Spleen (tissue), 11 donors: Measurements from ENCODE around the gene MYPOP. TPM values are rescaled to one million over a fixed set of nuclear protein-coding genes. Genes with fewer than 3 reads are reported as not detected.

Experiments
- DNase-seq: peaks from one replicate; pipeline ENCODE4 v3.0.0-alpha.2; 2020
- H3K27ac ChIP-seq, 8 donors: fragments of 200-600 bp; sonication (generic) in 7 of 8; 1 replicate in 4 of 8; 2 replicates in 4 of 8; pipeline versions ENCODE4 v1.5.0 to v1.8.0; 2016 to 2021; ENCODE audit warnings: inconsistent platforms in 4 of 8, mild to moderate bottlenecking in 4 of 8, moderate library complexity in 1 of 8
- H3K27me3 ChIP-seq, 7 donors: fragments of 200-600 bp; sonication (generic) in 6 of 7; replicated peaks in 1 of 7; 1 replicate in 4 of 7; 2 replicates in 3 of 7; pipeline versions ENCODE4 v1.5.0 to v1.8.0; 2016 to 2021; ENCODE audit warnings: inconsistent platforms in 3 of 7, mild to moderate bottlenecking in 1 of 7
- H3K36me3 ChIP-seq, 6 donors: fragments of 200-600 bp; sonication (generic) in 5 of 6; 1 replicate in 4 of 6; 2 replicates in 2 of 6; pipeline versions ENCODE4 v1.5.0 to v1.8.0; 2016 to 2021; ENCODE audit warnings: inconsistent platforms in 2 of 6
- H3K4me1 ChIP-seq, 6 donors: fragments of 200-600 bp; sonication (generic) in 5 of 6; 1 replicate in 3 of 6; 2 replicates in 3 of 6; pipeline versions ENCODE4 v1.5.0 to v1.8.0; 2016 to 2021; ENCODE audit warnings: inconsistent platforms in 3 of 6
- H3K4me3 ChIP-seq, 8 donors: fragments of 200-600 bp; sonication (generic) in 7 of 8; 1 replicate in 4 of 8; 2 replicates in 4 of 8; pipeline versions ENCODE4 v1.5.0 to v1.8.0; 2016 to 2021; ENCODE audit warnings: inconsistent platforms in 4 of 8, mild to moderate bottlenecking in 4 of 8, moderate library complexity in 2 of 8
- H3K9me3 ChIP-seq, 8 donors: fragments of 200-600 bp; sonication (generic) in 7 of 8; 1 replicate in 4 of 8; 2 replicates in 4 of 8; pipeline versions ENCODE4 v1.5.0 to v1.8.0; 2016 to 2021; ENCODE audit warnings: inconsistent platforms in 4 of 8
- CTCF ChIP-seq, 11 experiments: fragments of 200-600 bp in 7 of 11; fragments of 450-650 bp in 4 of 11; sonication (generic) in 4 of 11; IDR thresholded peaks in 8 of 11; conservative IDR thresholded peaks in 3 of 11; 1 replicate in 7 of 11; 2 replicates in 4 of 11; pipeline versions ENCODE4 v1.4.0 to v1.8.0; 2016 to 2021; ENCODE audit warnings: antibody characterized with exemption in 11 of 11, inconsistent platforms in 4 of 11, mild to moderate bottlenecking in 1 of 11
- POLR2A ChIP-seq, 3 donors: fragments of 450-650 bp; IDR thresholded peaks; one replicate each; pipeline ENCODE4 v1.5.1; 2017; ENCODE audit warnings: antibody characterized with exemption in 3 of 3, mild to moderate bottlenecking in 1 of 3
- POLR2AphosphoS5 ChIP-seq, 3 donors: sonication (generic); formaldehyde crosslinking; IDR thresholded peaks; one replicate each; pipeline ENCODE4 v1.5.1; 2017; ENCODE audit warnings: antibody characterized with exemption in 3 of 3
- WGBS, 5 donors: extraction: QIAGEN DNeasy Blood & Tissue Kit in 3 of 5; methylation state at CpG; one replicate each; pipeline versions ENCODE4 v1.1.5 to v1.1.7; 2013 to 2018; 5-methylcytosine and 5-hydroxymethylcytosine counted together
- intact Hi-C: fragments of 100-400 bp; cut with DNase I; formaldehyde crosslinking; loops from one replicate; pipeline ENCODE4 v1.15.0; 2023; ENCODE audit warnings: low total_unique reads
- polyA plus RNA-seq, 3 donors: library from polyadenylated mRNA; stranded (reverse); fragments of 200-250 nt; gene quantifications; one replicate each; pipeline ENCODE4 v1.2.1, GENCODE V29; 2013
- total RNA-seq, 7 donors: library from RNA; depleted of rRNA in 3 of 7; stranded (reverse); fragments of >200 nt in 3 of 7; fragmentation: NEBNext Ultra II Directional in 4 of 7; extraction: Animal tissue kit (Norgen Biotek cat#: 25700) in 4 of 7; gene quantifications; one replicate each; pipeline versions ENCODE4 v1.1.0 to v1.2.1, GENCODE V29; 2016 to 2021
- donor health status: healthy with polysubstance abuse.
- donor health status: DM: no; HTN: no; CAD: no; lungs with moderate emphysema.
- donor health status: DM: no; HTN: no; CAD: no.
- donor health status: Bipolar disorder and iron deficiency.
- donor health status: healthy.
- donor health status: DM: no; HTN: no; CAD: no.
- donor health status: DM: yes; HTN: yes; CAD: no.

Gene MYPOP
- total and polyA plus RNA-seq, 10 donors: 5.1 to 13.2 (median 9.5) TPM

DNA sequence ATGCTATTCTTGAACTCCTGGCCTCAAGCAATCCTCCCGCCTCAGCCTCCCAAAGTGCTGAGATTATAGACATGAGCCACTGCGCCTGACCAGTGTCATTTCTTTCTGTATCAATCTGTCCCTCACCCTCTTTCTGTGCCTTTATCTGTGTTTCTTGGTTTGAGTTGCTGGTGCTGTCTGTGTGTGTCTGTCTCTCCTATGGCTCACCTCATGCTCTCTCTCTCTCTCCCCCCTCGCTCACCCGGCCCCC is 26.3 kb downstream of the MYPOP start:
- intact Hi-C loops: no loop called here

GRCh38 chr19:45874620-45874966 is 27.8 kb downstream of the MYPOP start:
- no peaks in the 10 kb centered on the region for H3K36me3 ChIP-seq
- TF ChIP-seq CTCF (IDR thresholded peaks at IDR 0.05 in 8 of 11, conservative IDR thresholded peaks at IDR 0.05 in 3 of 11): no peak
- no peak for TF ChIP-seq POLR2AphosphoS5 (IDR thresholded peaks at IDR 0.05)
- no peak for TF ChIP-seq POLR2A (IDR thresholded peaks at IDR 0.05)
- intact Hi-C loops: no loop called here
- no peak overlapping the region for H3K27ac ChIP-seq
- peaks cover 0 to 44% (median 6%) of the 10 kb centered on the region in 7 donors for H3K27me3 ChIP-seq
- WGBS, 5 donors: 88 to 94% (median 90%) methylated on average over 7 of the region's 7 CpGs
- H3K4me1 ChIP-seq: peaks cover 0 to 17% (median 12%) of the 10 kb centered on the region in 6 donors
- H3K9me3 ChIP-seq: no peaks in the 10 kb centered on the region
- no peak overlapping the region for H3K4me3 ChIP-seq
- DNase-seq: no peak

More for the DNA sequence above, 26.3 kb downstream of the MYPOP start:
- Histone ChIP-seq H3K9me3 (no peaks in the 10 kb centered on the region), H3K36me3 (no peaks in the 10 kb centered on the region), H3K27ac (peak overlapping the region in 5 of 8 donors; percentile 44 to 78 (median 71)), H3K4me3 (peak overlapping the region in 2 of 8 donors; percentile 31 to 57), H3K27me3 (peaks cover 0 to 52% (median 6%) of the 10 kb centered on the region in 7 donors), H3K4me1 (peaks cover 0 to 17% (median 12%) of the 10 kb centered on the region in 6 donors)
- 37 to 51% (median 43%) methylated on average over 4 of the region's 4 CpGs for WGBS, 5 donors
- no peak for TF ChIP-seq POLR2A (IDR thresholded peaks at IDR 0.05)
- TF ChIP-seq CTCF (IDR thresholded peaks at IDR 0.05 in 8 of 11, conservative IDR thresholded peaks at IDR 0.05 in 3 of 11): no peak
- TF ChIP-seq POLR2AphosphoS5 (IDR thresholded peaks at IDR 0.05): no peak
- no peak for DNase-seq

- intact Hi-C loops: no loop called here
- no peak for TF ChIP-seq POLR2A (IDR thresholded peaks at IDR 0.05)
- no peak for TF ChIP-seq POLR2AphosphoS5 (IDR thresholded peaks at IDR 0.05)
- TF ChIP-seq CTCF (IDR thresholded peaks at IDR 0.05 in 8 of 11, conservative IDR thresholded peaks at IDR 0.05 in 3 of 11): no peak
- DNase-seq: no peak
- WGBS, 5 donors: 84 to 95% (median 91%) methylated on average over 7 of the region's 7 CpGs
- no peak overlapping the region for H3K4me3 ChIP-seq
- no peaks in the 10 kb centered on the region for H3K36me3 ChIP-seq
- H3K27me3 ChIP-seq: peaks cover 0 to 35% (median 6%) of the 10 kb centered on the region in 7 donors
- H3K4me1 ChIP-seq: peaks cover 0 to 17% (median 12%) of the 10 kb centered on the region in 6 donors
- no peak overlapping the region for H3K27ac ChIP-seq
- no peaks in the 10 kb centered on the region for H3K9me3 ChIP-seq
These were observed 29.1 kb downstream of the MYPOP start for GRCh38 chr19:45873219-45873772.

DNA sequence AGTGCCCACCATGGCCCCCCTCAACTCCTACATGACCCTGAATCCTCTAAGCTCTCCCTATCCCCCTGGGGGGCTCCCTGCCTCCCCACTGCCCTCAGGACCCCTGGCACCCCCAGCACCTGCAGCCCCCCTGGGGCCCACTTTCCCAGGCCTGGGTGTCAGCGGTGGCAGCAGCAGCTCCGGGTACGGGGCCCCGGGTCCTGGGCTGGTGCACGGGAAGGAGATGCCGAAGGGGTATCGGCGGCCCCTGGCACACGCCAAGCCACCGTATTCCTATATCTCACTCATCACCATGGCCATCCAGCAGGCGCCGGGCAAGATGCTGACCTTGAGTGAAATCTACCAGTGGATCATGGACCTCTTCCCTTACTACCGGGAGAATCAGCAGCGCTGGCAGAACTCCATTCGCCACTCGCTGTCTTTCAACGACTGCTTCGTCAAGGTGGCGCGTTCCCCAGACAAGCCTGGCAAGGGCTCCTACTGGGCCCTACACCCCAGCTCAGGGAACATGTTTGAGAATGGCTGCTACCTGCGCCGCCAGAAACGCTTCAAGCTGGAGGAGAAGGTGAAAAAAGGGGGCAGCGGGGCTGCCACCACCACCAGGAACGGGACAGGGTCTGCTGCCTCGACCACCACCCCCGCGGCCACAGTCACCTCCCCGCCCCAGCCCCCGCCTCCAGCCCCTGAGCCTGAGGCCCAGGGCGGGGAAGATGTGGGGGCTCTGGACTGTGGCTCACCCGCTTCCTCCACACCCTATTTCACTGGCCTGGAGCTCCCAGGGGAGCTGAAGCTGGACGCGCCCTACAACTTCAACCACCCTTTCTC is 30.1 kb downstream of the MYPOP start:
- Histone ChIP-seq H3K4me3 (no peak overlapping the region), H3K27me3 (peaks cover 0 to 26% (median 6%) of the 10 kb centered on the region in 7 donors), H3K9me3 (no peaks in the 10 kb centered on the region), H3K4me1 (peaks cover 0 to 14% (median 11%) of the 10 kb centered on the region in 6 donors), H3K27ac (no peak overlapping the region), H3K36me3 (no peaks in the 10 kb centered on the region)
- intact Hi-C loops: no loop called here
- WGBS, 5 donors: 83 to 96% (median 92%) methylated on average over 23 to 34 of the region's 34 CpGs
- no peak for DNase-seq
- TF ChIP-seq POLR2AphosphoS5 (IDR thresholded peaks at IDR 0.05) (no peak), CTCF (IDR thresholded peaks at IDR 0.05 in 8 of 11, conservative IDR thresholded peaks at IDR 0.05 in 3 of 11) (no peak), POLR2A (IDR thresholded peaks at IDR 0.05) (no peak)
